HS-5 (cell line): Measurements from ENCODE around the gene USP20.

Source experiments
- DNase-seq: peaks from one replicate; pipeline ENCODE4 v3.0.0-alpha.2; 2012; ENCODE audit warnings: low read depth

USP20 gene

GRCh38 chr9:129823935-129824601, 11.2 kb upstream of the USP20 start, which contains the start of gene TOR1A:
Gene TOR1A, minus strand, starts transcription at chr9:129824136. Its CDS starts 51 bp downstream, at chr9:129824085.
- peak; percentile 72 for DNase-seq

GRCh38 chr9:129826344-129826743, 8.9 kb upstream of the USP20 start:
- DNase-seq = no peak

GRCh38 chr9:129826759-129827158, 8.5 kb upstream of the USP20 start:
- DNase-seq = no peak

GRCh38 chr9:129828051-129828450, 7.2 kb upstream of the USP20 start:
- no peak for DNase-seq

GRCh38 chr9:129828969-129829368, 6.3 kb upstream of the USP20 start:
- no peak for DNase-seq

DNA sequence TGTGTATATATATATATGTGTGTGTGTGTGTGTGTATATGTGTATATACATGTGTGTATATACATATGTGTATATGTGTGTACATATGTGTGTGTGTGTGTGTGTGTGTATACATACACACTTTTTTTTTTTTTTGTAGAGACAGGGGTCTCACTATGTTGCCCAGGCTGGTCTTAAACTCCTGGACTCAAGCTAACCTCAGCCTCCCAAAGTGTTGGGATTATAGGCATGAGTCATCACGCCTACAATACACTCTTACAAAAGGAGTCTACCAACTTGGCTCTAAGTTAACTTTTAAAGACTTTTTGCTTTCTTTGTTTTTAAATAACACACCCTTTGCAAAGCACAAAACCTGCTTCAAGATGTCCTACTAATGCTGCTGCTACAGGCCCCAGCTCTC, 2.3 kb upstream of the USP20 start:
- DNase-seq = no peak

GRCh38 chr9:129834489-129835127, 650 bp upstream of the USP20 start:
- no peak for DNase-seq

GRCh38 chr9:129835860-129836223, 584 bp downstream of the USP20 start:
- DNase-seq = no peak

- no peak for DNase-seq
These were observed 1.2 kb downstream of the USP20 start for GRCh38 chr9:129836311-129837007.

GRCh38 chr9:129838707-129839259, 3.5 kb downstream of the USP20 start:
- DNase-seq = peak; percentile 57

- no peak for DNase-seq
These were observed 4.2 kb downstream of the USP20 start for GRCh38 chr9:129839324-129840023.

DNA sequence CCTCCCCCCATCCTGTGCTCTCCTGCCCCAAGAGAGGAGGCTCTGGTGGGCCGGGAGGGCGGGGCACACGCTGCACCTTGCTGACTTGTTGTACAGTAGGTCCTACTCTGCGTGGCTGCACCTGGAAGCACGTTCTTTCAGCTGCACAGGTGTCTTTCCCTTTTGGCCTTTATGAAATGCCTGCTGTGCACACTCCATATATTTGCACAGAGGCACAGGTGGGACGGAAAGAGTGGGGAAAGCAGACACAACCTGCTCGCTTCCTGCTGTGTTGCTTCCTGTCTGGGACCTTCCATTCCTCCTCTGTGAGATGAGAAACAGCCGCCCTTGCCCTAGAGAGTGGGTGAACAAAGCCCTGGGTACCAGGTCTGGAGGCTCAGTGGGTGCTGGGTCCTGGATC, 4.8 kb downstream of the USP20 start:
- DNase-seq = no peak

DNA sequence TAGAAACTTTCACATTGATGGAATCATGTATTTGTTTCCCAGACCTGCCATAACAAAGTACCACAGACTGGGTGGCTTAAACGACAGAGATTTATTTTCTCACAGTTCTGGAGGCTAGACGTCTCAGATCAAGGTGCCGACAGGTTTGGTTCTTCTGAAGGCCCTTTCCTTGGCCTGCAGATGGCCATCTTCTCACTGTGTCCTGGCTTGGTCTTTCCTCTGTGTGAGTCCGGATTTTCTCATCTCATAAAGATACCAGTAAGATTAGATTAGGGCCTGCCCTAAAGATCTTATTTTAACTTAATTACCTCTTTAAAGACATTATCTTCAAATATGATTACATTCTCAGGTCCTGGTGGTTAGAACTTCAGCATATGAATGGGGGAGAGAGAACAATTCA, 5.8 kb downstream of the USP20 start:
- DNase-seq = no peak

DNA sequence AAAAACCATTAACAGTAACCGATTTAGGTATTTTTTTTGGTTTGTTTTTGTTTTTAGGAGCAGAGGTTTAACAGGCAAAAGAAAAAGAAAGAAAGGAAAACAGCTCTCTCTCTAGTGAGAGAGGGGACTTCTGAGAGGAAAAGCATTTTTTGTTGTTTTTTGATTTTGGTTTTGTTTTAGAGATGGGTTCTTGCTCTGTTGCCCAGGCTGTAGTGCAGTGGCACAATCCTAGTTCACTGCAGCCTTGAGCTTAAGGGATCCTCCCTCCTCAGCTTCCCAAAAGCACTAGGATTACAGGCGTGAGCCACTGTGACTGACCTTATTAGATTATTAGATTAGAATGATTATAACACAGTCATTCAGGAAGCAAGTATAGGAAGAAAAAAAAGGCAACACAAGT, 10.1 kb downstream of the USP20 start:
- no peak for DNase-seq

DNA sequence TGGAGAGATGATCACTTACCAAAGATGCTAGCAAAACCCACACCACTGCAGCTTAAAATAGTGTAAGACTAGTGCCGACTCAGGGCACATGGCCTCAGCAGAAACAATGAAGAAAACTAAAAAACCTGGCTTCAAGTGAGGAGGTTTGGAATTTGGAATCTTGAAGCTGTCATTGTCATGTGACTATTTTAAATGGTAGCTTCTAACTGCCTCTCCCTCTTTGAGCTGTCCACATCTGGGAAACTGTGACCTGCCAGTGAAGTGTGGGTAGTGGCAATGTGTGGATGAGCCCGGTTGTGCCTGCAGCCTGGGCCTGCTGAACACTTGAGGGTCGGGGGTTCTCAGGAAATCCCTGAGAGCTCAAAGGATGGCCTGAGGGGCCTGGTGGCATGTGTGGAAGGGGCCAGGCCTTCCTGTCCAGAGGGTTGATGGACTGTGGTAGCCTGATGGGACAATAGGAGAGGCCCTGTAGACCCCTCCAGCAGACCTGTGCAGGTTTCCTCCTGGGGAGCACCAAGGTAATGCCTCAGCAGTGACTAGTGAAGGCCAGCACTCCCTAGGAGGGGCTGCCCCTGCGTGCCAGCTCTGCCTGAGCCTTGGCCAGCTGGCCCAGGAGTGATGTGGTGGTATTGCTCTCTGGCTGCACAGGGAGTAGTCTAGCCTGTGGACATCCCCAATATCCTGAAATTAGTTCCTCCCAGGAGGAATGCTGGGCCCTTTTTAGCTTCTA, 13.6 kb downstream of the USP20 start:
- no peak for DNase-seq

DNA sequence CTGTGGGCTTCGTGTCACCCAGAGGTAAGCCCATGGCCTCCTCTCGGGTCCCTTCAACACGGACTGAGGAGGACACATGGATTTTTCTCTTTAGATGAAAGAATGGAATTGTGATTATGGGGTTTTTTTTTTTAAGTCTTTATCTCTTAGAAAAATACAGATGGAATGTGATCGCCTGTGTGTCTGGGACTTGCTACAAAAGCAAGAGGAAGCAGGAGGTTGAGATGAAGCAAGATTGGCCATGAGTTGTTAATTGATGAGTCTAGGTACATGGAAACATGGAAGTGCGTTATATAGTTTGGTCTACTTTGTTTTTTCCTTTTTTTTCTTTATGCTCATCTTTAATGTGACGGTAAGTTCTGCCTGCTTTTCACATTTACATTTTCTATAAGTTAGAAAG, 14.6 kb downstream of the USP20 start:
- DNase-seq = no peak

DNA sequence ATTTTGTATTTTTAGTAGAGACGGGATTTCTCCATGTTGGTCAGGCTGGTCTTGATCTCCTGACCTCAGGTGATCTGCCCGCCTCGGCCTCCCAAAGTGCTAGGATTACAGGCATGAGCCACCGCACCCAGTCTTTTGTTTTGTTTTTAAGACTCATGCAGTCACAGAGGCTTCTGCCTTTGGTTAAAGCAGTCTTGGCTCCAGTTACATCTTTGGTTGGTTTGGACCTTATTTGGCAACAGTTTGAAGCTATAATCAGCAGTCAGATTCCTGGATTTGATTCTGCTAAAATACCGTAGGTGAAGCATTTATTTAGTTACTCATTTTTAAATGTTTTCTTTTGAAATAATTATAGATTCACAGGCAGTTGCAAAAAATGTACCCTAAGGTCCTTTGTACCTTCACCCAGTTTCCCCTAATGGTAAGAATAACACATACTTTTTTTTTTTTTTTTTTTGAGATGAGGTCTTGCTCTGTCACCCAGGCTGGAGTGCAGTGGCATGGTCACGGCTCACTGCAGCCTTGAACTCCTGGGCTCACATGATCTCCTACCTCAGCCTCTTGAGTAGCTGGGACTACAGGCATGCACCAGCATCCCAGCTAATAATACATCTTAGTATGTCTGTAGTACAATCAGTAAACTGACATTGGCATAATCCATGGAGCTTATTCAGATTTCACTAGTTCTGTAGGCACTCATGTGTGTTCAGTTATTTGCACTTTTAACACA, 15.7 kb downstream of the USP20 start:
- no peak for DNase-seq

GRCh38 chr9:129851821-129852220, 16.6 kb downstream of the USP20 start:
- DNase-seq = no peak

GRCh38 chr9:129852579-129852978, 17.3 kb downstream of the USP20 start:
- DNase-seq = no peak

- no peak for DNase-seq
These were observed 18.4 kb downstream of the USP20 start for GRCh38 chr9:129853614-129854013.

DNA sequence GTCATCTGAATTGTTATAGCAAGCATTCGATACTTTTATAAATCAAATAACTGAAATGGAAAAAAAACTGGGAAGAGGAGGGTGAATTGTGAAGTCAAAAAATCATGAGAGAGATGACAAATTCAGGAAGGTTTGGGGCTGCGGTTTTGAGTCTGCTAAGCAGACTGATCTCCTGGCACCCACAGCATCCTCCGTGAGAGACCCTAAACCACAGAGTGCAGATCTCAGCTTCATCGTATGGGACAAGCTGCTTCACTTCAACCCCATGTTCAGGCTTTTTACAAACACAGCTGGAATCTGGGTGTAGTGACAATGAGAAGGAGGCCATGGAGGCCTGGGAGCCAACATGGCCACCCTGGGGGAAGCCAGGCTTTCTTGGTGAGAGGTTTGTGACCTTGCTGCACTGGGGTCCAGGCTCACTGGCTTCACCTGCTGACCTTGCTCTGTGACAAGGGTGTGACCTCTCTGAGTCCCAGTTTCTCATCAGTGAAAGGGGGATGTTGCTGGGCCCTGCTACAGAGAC, 19.4 kb downstream of the USP20 start:
- DNase-seq = no peak
